H9 (cell line): Measurements from ENCODE around the gene BICD1. TPM values are rescaled to one million over a fixed set of nuclear protein-coding genes. Genes with fewer than 3 reads are reported as not detected.

ENCODE experiments used
- DNase-seq: peaks from one replicate; pipeline ENCODE4 v3.0.0-alpha.2; 2017
- H2AFZ ChIP-seq: one replicate; pipeline ENCODE4 v1.6.1; 2013; ENCODE audit warnings: mild to moderate bottlenecking, low read length, control low read depth, moderate library complexity
- H2AK5ac ChIP-seq: 2 replicates; pipeline ENCODE4 v1.6.1; 2013; ENCODE audit warnings: low read length, control low read depth, mixed read lengths; ENCODE audit not compliant: insufficient read length
- H2BK120ac ChIP-seq: one replicate; pipeline ENCODE4 v1.6.1; 2013; ENCODE audit warnings: low read depth, mild to moderate bottlenecking, low read length, control low read depth, inconsistent platforms; ENCODE audit not compliant: poor library complexity, severe bottlenecking
- H2BK12ac ChIP-seq: 2 replicates; pipeline ENCODE4 v1.6.1; 2013; ENCODE audit warnings: low read length, control low read depth, mixed read lengths, low read depth; ENCODE audit not compliant: insufficient read length
- H2BK15ac ChIP-seq: 2 replicates; pipeline ENCODE4 v1.6.1; 2013; ENCODE audit warnings: low read depth, low read length, control low read depth
- H2BK20ac ChIP-seq: one replicate; pipeline ENCODE4 v1.6.1; 2013; ENCODE audit warnings: low read depth, mild to moderate bottlenecking, low read length, control low read depth, inconsistent platforms; ENCODE audit not compliant: poor library complexity, severe bottlenecking
- H2BK5ac ChIP-seq: 2 replicates; pipeline ENCODE4 v1.6.1; 2013; ENCODE audit warnings: low read length, control low read depth, mixed read lengths; ENCODE audit not compliant: insufficient read length
- H3K14ac ChIP-seq: 2 replicates; pipeline ENCODE4 v1.6.1; 2013; ENCODE audit warnings: low read length, control low read depth; ENCODE audit not compliant: insufficient read depth
- H3K18ac ChIP-seq: 2 replicates; pipeline ENCODE4 v1.6.1; 2013; ENCODE audit warnings: low read depth, mild to moderate bottlenecking, mixed read lengths, low read length, control low read depth; ENCODE audit not compliant: insufficient read length
- H3K23ac ChIP-seq: 2 replicates; pipeline ENCODE4 v1.6.1; 2013; ENCODE audit warnings: low read length, control low read depth, mixed read lengths, low read depth; ENCODE audit not compliant: insufficient read length
- H3K23me2 ChIP-seq: 2 replicates; pipeline ENCODE4 v1.6.1; 2013; ENCODE audit warnings: low read depth, mild to moderate bottlenecking, mixed read lengths, low read length, control low read depth; ENCODE audit not compliant: insufficient read length, poor library complexity, severe bottlenecking
- H3K27ac ChIP-seq: 2 replicates; pipeline ENCODE4 v1.5.1; 2013; ENCODE audit warnings: low read length, control low read depth, mixed read lengths, low read depth; ENCODE audit not compliant: insufficient read length
- H3K27me3 ChIP-seq: 2 replicates; pipeline ENCODE4 v1.6.1; 2013; ENCODE audit warnings: low read length, control low read depth, inconsistent platforms; ENCODE audit not compliant: insufficient read depth
- H3K4ac ChIP-seq: 2 replicates; pipeline ENCODE4 v1.6.1; 2013; ENCODE audit warnings: low read depth, mild to moderate bottlenecking, control low read depth, inconsistent platforms, low read length, moderate library complexity
- H3K4me1 ChIP-seq: 2 replicates; pipeline ENCODE4 v1.6.1; 2013; ENCODE audit warnings: low read length, control low read depth, inconsistent platforms; ENCODE audit not compliant: insufficient read depth
- H3K4me2 ChIP-seq: 2 replicates; pipeline ENCODE4 v1.6.1; 2013; ENCODE audit warnings: low read length, control low read depth, mixed read lengths; ENCODE audit not compliant: insufficient read length, insufficient read depth
- H3K56ac ChIP-seq: 2 replicates; pipeline ENCODE4 v1.6.1; 2013; ENCODE audit warnings: low read depth, mild to moderate bottlenecking, mixed read lengths, low read length, control low read depth; ENCODE audit not compliant: insufficient read length
- H3K79me1 ChIP-seq: 2 replicates; pipeline ENCODE4 v1.6.1; 2013; ENCODE audit warnings: low read depth, mild to moderate bottlenecking, moderate library complexity, low read length, control low read depth, inconsistent platforms; ENCODE audit not compliant: insufficient read depth, poor library complexity, severe bottlenecking
- H3K79me2 ChIP-seq: 2 replicates; pipeline ENCODE4 v1.6.1; 2013; ENCODE audit warnings: low read length, control low read depth, inconsistent platforms; ENCODE audit not compliant: insufficient read depth
- H3K9ac ChIP-seq: 2 replicates; pipeline ENCODE4 v1.6.1; 2013; ENCODE audit warnings: low read length, control low read depth, mixed read lengths; ENCODE audit not compliant: insufficient read length; ENCODE audit errors: extremely low read depth
- H3K9me3 ChIP-seq: one replicate; pipeline ENCODE4 v1.6.1; 2013; ENCODE audit warnings: low read depth, low read length, inconsistent platforms; ENCODE audit not compliant: control insufficient read depth
- H3T11ph ChIP-seq: one replicate; pipeline ENCODE4 v1.6.1; 2013; ENCODE audit warnings: mild to moderate bottlenecking, low read length, control low read depth, inconsistent platforms
- H4K20me1 ChIP-seq: one replicate; pipeline ENCODE4 v1.6.1; 2013; ENCODE audit not compliant: control insufficient read depth, insufficient read length, insufficient read depth
- H4K5ac ChIP-seq: 2 replicates; pipeline ENCODE4 v1.6.1; 2013; ENCODE audit warnings: low read depth, mild to moderate bottlenecking, mixed read lengths, low read length, control low read depth; ENCODE audit not compliant: insufficient read length
- H4K8ac ChIP-seq: replicated peaks from 2 replicates; pipeline ENCODE4 v1.6.1; 2013; ENCODE audit warnings: low read length, control low read depth, mixed read lengths, low read depth; ENCODE audit not compliant: insufficient read length
- H4K91ac ChIP-seq: 2 replicates; pipeline ENCODE4 v1.6.1; 2013; ENCODE audit warnings: low read depth, mild to moderate bottlenecking, moderate library complexity, mixed read lengths, low read length, control low read depth; ENCODE audit not compliant: insufficient read length
- H3K27ac Mint-ChIP-seq, 3 experiments: 2 replicates in 2 of 3; 3 replicates in 1 of 3; pipeline ENCODE4 v1.8.0; 2020 to 2021; ENCODE audit warnings: mixed read lengths in 3 of 3, mild to moderate bottlenecking in 1 of 3, moderate library complexity in 1 of 3
- H3K27me3 Mint-ChIP-seq: 2 replicates; pipeline ENCODE4 v1.8.0; 2021; ENCODE audit warnings: low read depth, mild to moderate bottlenecking, moderate library complexity, mixed read lengths
- H3K36me3 Mint-ChIP-seq, 3 experiments: 2 replicates in 2 of 3; 3 replicates in 1 of 3; pipeline ENCODE4 v1.8.0; 2020 to 2021; ENCODE audit warnings: low read depth in 3 of 3, mixed read lengths in 3 of 3; ENCODE audit not compliant: insufficient read depth in 1 of 3
- H3K4me1 Mint-ChIP-seq, 2 experiments: 2 replicates each; pipeline ENCODE4 v1.8.0; 2020; ENCODE audit warnings: mixed read lengths in 2 of 2
- H3K4me3 Mint-ChIP-seq, 2 experiments: 2 replicates in 1 of 2; 3 replicates in 1 of 2; pipeline ENCODE4 v1.8.0; 2020 to 2021; ENCODE audit warnings: mild to moderate bottlenecking in 2 of 2, mixed read lengths in 2 of 2, moderate library complexity in 1 of 2
- H3K9me3 Mint-ChIP-seq, 2 experiments: 2 replicates in 1 of 2; 3 replicates in 1 of 2; pipeline ENCODE4 v1.8.0; 2020; ENCODE audit warnings: mild to moderate bottlenecking in 2 of 2, mixed read lengths in 2 of 2, moderate library complexity in 1 of 2
- CTCF ChIP-seq: fragments of 200-600 bp; sonication (generic); conservative IDR thresholded peaks from 3 replicates; pipeline ENCODE4 v1.8.0; 2021; ENCODE audit warnings: antibody characterized with exemption, mild to moderate bottlenecking
- WGBS: extraction: QIAGEN DNeasy Blood & Tissue Kit; methylation state at CpG from one replicate; pipeline ENCODE4 v1.1.7; 2013; ENCODE audit warnings: missing lambda C conversion rate, low lambda C conversion rate, mixed read lengths; ENCODE audit not compliant: insufficient read length; ENCODE audit errors: extremely low coverage; 5-methylcytosine and 5-hydroxymethylcytosine counted together
- total RNA-seq: library from RNA; stranded (reverse); gene quantifications from 2 replicates; pipeline ENCODE4 v1.2.1, GENCODE V29; 2021

The BICD1 gene
- total RNA-seq, 1 experiment from 2014 or later, result 134 TPM

- H4K8ac ChIP-seq, result no peak overlapping the region
- peaks cover 4 to 9% of the 10 kb centered on the region in 2 experiments for H3K4me1 Mint-ChIP-seq
- 0 out of 7 replicates have a peak overlapping the region, but pooled peaks of 1 of the 3 experiments have one; percentile 8 for H3K27ac Mint-ChIP-seq
- H3K23ac ChIP-seq, result no peak overlapping the region
- no peak overlapping the region for H3K9ac ChIP-seq
- H2BK20ac ChIP-seq, result no peak overlapping the region
- H3K27ac ChIP-seq, result no peak overlapping the region
- H3K4me3 Mint-ChIP-seq, result no peak overlapping the region
- H2BK5ac ChIP-seq, result no peak overlapping the region
- no peak overlapping the region for H3K14ac ChIP-seq
- peaks cover 13% of the 10 kb centered on the region for H3K79me1 ChIP-seq
- peaks cover 5% of the 10 kb centered on the region; the same call in 1 of the 2 replicates for H3K79me2 ChIP-seq
- H2BK12ac ChIP-seq, result no peak overlapping the region
- H2BK15ac ChIP-seq, result no peak overlapping the region
- no peak overlapping the region for H3K4ac ChIP-seq
- no peak for DNase-seq
- no peaks in the 10 kb centered on the region for H3K9me3 Mint-ChIP-seq
- H3K27me3 ChIP-seq, result no peaks in the 10 kb centered on the region
- WGBS, result no CpG with 5 or more reads among the region's 4 CpGs
- H3K23me2 ChIP-seq, result no peaks in the 10 kb centered on the region
- no peak overlapping the region for H2BK120ac ChIP-seq
- no peaks in the 10 kb centered on the region for H3K27me3 Mint-ChIP-seq
- H2AK5ac ChIP-seq, result no peak overlapping the region
- TF ChIP-seq CTCF, result no peak
- no peaks in the 10 kb centered on the region for H3K9me3 ChIP-seq
- no peak overlapping the region for H3K56ac ChIP-seq
- no peak overlapping the region for H3K4me2 ChIP-seq
- H3K18ac ChIP-seq, result no peak overlapping the region
- no peaks in the 10 kb centered on the region for H4K20me1 ChIP-seq
- H4K5ac ChIP-seq, result no peak overlapping the region
- H3T11ph ChIP-seq, result no peak overlapping the region
- H2AFZ ChIP-seq, result no peak overlapping the region
- H3K36me3 Mint-ChIP-seq, result peaks cover 16 to 31% (median 24%) of the 10 kb centered on the region in 3 experiments
- no peaks in the 10 kb centered on the region for H3K4me1 ChIP-seq
- no peak overlapping the region for H4K91ac ChIP-seq
These were observed 41.7 kb downstream of the BICD1 start for GRCh38 chr12:32148372-32148771.
